Activated T-cell treated with anti-CD3 and anti-CD28 coated beads, Interleukin-2, amount 50 U/mL, for 24 hours (primary cell): ENCODE measurements around the gene RAB26.

ENCODE experiments used
- DNase-seq: peaks from one replicate; pipeline ENCODE4 v3.0.0-alpha.2; 2020
- H3K27ac Mint-ChIP-seq: 2 replicates; pipeline ENCODE4 v1.8.0; 2020; ENCODE audit warnings: mild to moderate bottlenecking, mixed read lengths
- H3K27me3 Mint-ChIP-seq: 2 replicates; pipeline ENCODE4 v1.8.0; 2020; ENCODE audit warnings: mixed read lengths
- H3K36me3 Mint-ChIP-seq: 2 replicates; pipeline ENCODE4 v1.8.0; 2020; ENCODE audit warnings: low read depth, mixed read lengths
- H3K4me1 Mint-ChIP-seq: 2 replicates; pipeline ENCODE4 v1.8.0; 2020; ENCODE audit warnings: low read depth, mixed read lengths
- H3K4me3 Mint-ChIP-seq: 2 replicates; pipeline ENCODE4 v1.8.0; 2020; ENCODE audit warnings: mild to moderate bottlenecking, moderate library complexity, mixed read lengths
- H3K9me3 Mint-ChIP-seq: 2 replicates; pipeline ENCODE4 v1.8.0; 2020; ENCODE audit warnings: mixed read lengths

Gene RAB26

GRCh38 chr16:2172688-2173335 lies 24.4 kb downstream of the RAB26 start:
- Mint-ChIP-seq H3K36me3 (peaks cover 68% of the 10 kb centered on the region), H3K4me1 (no peaks in the 10 kb centered on the region), H3K9me3 (no peaks in the 10 kb centered on the region), H3K27ac (no peak overlapping the region), H3K4me3 (no peak overlapping the region), H3K27me3 (no peaks in the 10 kb centered on the region)
- no peak for DNase-seq

DNA sequence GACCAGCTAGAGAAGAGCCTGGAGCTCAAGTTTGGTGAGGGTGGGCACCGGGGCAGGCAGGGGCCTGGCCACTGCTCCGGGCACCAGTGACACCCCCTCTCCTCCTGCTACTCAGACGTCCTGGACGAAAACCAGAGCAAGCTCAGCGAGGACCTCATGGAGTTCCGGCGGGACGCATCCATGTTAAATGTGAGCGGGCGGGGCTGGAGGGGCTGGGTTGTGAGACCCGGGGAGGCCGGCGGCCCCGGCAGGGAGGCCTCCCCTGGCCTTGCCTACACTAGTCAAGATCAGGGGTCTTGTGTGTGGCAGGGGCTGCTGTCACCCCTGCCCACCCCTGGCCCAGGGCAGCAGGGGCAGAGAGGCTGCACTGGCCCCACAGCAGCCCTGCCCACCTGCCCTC lies 24.9 kb downstream of the RAB26 start:
- no peaks in the 10 kb centered on the region for H3K9me3 Mint-ChIP-seq
- no peaks in the 10 kb centered on the region for H3K4me1 Mint-ChIP-seq
- H3K27me3 Mint-ChIP-seq, result no peaks in the 10 kb centered on the region
- DNase-seq, result no peak
- peaks cover 63% of the 10 kb centered on the region for H3K36me3 Mint-ChIP-seq
- H3K27ac Mint-ChIP-seq, result no peak overlapping the region
- no peak overlapping the region for H3K4me3 Mint-ChIP-seq

- Mint-ChIP-seq H3K9me3 (no peaks in the 10 kb centered on the region), H3K27ac (no peak overlapping the region), H3K4me1 (no peaks in the 10 kb centered on the region), H3K36me3 (peaks cover 59% of the 10 kb centered on the region), H3K27me3 (no peaks in the 10 kb centered on the region), H3K4me3 (no peak overlapping the region)
- no peak for DNase-seq
Measured at GRCh38 chr16:2173916-2174315, 25.5 kb downstream of the RAB26 start.

- Mint-ChIP-seq H3K4me1 (no peaks in the 10 kb centered on the region), H3K4me3 (no peak overlapping the region), H3K9me3 (no peaks in the 10 kb centered on the region), H3K27me3 (no peaks in the 10 kb centered on the region), H3K27ac (no peak overlapping the region), H3K36me3 (peaks cover 53% of the 10 kb centered on the region)
- no peak for DNase-seq
Measured at GRCh38 chr16:2174396-2175131, 26.1 kb downstream of the RAB26 start.

DNA sequence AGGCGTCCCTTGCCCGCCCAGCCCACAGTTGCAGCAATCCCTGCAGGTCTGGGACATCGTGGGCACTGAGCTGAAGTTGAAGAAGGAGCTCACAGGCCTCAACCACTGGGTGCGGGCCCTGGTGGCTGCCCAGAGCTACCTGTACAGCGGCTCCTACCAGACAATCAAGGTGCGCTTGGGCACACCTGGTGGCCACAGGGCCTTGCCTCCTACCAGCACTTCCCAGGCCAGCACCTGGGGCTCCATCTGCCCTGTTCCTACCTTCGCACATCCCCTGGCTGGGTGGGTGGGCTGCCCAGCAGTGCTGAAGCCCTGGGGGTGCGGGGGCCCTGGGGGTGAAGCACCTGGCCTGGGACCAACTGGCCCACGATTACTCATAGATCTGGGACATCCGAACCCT lies 27.0 kb downstream of the RAB26 start:
- DNase-seq, result no peak
- H3K27ac Mint-ChIP-seq, result no peak overlapping the region
- no peak overlapping the region for H3K4me3 Mint-ChIP-seq
- H3K4me1 Mint-ChIP-seq, result no peaks in the 10 kb centered on the region
- H3K9me3 Mint-ChIP-seq, result no peaks in the 10 kb centered on the region
- peaks cover 52% of the 10 kb centered on the region for H3K36me3 Mint-ChIP-seq
- H3K27me3 Mint-ChIP-seq, result no peaks in the 10 kb centered on the region

DNA sequence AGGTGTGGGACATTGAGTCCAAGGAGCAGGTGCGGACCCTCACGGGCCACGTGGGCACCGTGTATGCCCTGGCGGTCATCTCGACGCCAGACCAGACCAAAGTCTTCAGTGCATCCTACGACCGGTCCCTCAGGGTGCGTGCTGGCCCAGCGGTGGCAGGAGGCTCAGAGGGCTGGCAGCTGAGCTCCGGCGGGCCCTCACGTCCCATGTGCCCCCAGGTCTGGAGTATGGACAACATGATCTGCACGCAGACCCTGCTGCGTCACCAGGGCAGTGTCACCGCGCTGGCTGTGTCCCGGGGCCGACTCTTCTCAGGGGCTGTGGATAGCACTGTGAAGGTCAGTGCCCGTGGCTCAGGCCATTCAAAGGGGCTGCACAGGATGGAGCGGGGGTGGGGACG lies 27.6 kb downstream of the RAB26 start:
- Mint-ChIP-seq H3K4me3 (no peak overlapping the region), H3K9me3 (no peaks in the 10 kb centered on the region), H3K27me3 (no peaks in the 10 kb centered on the region), H3K4me1 (no peaks in the 10 kb centered on the region), H3K27ac (no peak overlapping the region), H3K36me3 (peaks cover 50% of the 10 kb centered on the region)
- no peak for DNase-seq

GRCh38 chr16:2177101-2177500 lies 28.7 kb downstream of the RAB26 start:
- Mint-ChIP-seq H3K4me1 (no peaks in the 10 kb centered on the region), H3K9me3 (no peaks in the 10 kb centered on the region), H3K27ac (no peak overlapping the region), H3K27me3 (no peaks in the 10 kb centered on the region), H3K36me3 (peaks cover 44% of the 10 kb centered on the region), H3K4me3 (no peak overlapping the region)
- DNase-seq, result no peak

DNA sequence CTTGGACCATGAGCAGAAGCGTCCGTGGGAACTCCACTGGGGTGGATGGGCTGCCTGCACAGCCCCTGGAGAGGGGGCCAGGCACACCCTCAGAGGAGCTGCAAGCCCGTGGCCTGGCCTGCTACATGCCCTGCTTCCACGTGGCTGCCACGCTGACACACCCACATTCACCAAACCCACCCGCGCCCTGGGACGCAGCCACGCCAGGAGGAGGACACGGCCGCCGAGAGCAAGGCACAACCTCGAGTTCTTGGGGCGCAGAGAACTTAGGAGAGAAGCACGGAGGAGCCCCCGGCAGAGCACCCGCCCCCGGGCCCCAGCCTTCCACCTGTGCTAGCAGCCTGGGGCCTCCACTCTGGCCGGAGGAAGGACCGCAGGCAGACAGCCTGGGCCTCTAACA lies 29.1 kb downstream of the RAB26 start:
- Mint-ChIP-seq H3K27me3 (no peaks in the 10 kb centered on the region), H3K27ac (no peak overlapping the region), H3K4me3 (no peak overlapping the region), H3K36me3 (peaks cover 44% of the 10 kb centered on the region), H3K9me3 (no peaks in the 10 kb centered on the region), H3K4me1 (no peaks in the 10 kb centered on the region)
- no peak for DNase-seq

DNA sequence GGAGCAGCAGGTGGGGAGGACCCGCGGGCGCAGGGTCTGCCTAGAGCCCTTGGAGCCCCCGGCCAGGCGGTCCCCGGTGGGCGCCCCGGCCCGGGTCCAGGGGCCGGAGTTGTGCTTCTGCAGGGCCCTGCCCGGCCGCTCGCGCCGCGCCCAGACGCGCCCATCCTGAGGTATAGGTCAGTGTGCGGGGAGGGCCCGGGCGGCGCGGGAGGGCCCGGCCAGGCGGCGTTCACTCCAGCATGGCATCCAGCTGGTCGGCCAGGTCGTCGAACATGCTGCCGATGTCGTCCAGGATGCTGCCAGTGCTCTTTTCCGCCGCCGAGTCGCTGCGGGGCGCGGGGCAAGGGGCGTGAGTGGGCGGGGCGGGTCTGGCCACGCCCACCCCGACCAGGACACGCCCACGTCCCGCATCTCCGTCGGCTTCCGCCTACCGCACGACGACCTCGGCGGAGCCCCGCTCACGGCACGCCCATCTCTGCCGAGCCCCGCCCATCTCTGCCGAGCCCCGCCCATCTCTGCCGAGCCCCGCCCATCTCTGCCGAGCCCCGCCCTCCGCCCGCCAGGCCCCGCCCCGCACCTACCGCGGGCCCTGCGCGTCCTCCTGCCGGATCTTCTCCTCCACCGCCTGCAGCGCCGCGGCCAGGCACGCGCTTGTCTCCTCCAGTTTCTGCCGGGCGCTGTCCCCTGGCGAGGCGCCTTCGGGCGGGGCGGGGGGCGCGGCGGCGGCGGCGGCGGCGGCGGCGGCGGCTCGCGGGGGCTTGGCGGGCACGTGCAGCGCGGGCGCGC lies 30.1 kb downstream of the RAB26 start:
- Mint-ChIP-seq H3K27me3 (no peaks in the 10 kb centered on the region), H3K9me3 (no peaks in the 10 kb centered on the region), H3K27ac (no peak overlapping the region), H3K4me3 (no peak overlapping the region), H3K4me1 (no peaks in the 10 kb centered on the region), H3K36me3 (peaks cover 37% of the 10 kb centered on the region)
- DNase-seq, result peak; percentile 72

GRCh38 chr16:2179107-2179501 lies 30.7 kb downstream of the RAB26 start:
- H3K4me3 Mint-ChIP-seq, result no peak overlapping the region
- DNase-seq, result no peak
- H3K27me3 Mint-ChIP-seq, result no peaks in the 10 kb centered on the region
- H3K27ac Mint-ChIP-seq, result no peak overlapping the region
- H3K36me3 Mint-ChIP-seq, result peaks cover 33% of the 10 kb centered on the region
- no peaks in the 10 kb centered on the region for H3K4me1 Mint-ChIP-seq
- no peaks in the 10 kb centered on the region for H3K9me3 Mint-ChIP-seq

DNA sequence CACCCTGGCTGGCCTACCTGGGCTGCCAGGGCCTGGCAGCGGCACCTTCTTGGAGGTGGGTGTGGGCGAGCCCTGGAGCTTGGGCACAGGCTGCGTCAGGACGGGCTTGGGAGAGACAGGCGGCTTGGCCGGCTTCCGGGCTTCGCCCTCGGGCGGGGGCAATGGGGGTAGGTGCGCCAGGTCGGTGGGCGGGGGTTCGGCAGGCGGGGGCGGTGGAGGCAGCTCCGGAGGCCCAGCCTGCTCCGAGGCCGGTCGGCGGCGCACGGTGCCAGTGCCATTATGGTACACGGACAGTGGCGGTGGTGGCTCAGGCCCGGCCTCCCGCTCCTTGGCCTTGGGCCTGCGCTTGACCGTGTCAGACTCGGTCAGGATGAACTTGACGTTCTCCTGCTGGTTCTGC lies 31.2 kb downstream of the RAB26 start:
- Mint-ChIP-seq H3K4me1 (no peaks in the 10 kb centered on the region), H3K9me3 (no peaks in the 10 kb centered on the region), H3K27ac (no peak overlapping the region), H3K36me3 (peaks cover 29% of the 10 kb centered on the region), H3K4me3 (no peak overlapping the region), H3K27me3 (no peaks in the 10 kb centered on the region)
- DNase-seq, result no peak

- no peak overlapping the region for H3K4me3 Mint-ChIP-seq
- no peaks in the 10 kb centered on the region for H3K27me3 Mint-ChIP-seq
- H3K9me3 Mint-ChIP-seq, result no peaks in the 10 kb centered on the region
- DNase-seq, result no peak
- no peak overlapping the region for H3K27ac Mint-ChIP-seq
- H3K36me3 Mint-ChIP-seq, result peaks cover 20% of the 10 kb centered on the region
- H3K4me1 Mint-ChIP-seq, result no peaks in the 10 kb centered on the region
Measured at GRCh38 chr16:2180461-2180860, 32.0 kb downstream of the RAB26 start.

GRCh38 chr16:2180962-2181923 lies 32.8 kb downstream of the RAB26 start:
- no peaks in the 10 kb centered on the region for H3K4me1 Mint-ChIP-seq
- H3K27me3 Mint-ChIP-seq, result no peaks in the 10 kb centered on the region
- H3K4me3 Mint-ChIP-seq, result no peak overlapping the region
- peak overlapping the region; percentile 44 for H3K27ac Mint-ChIP-seq
- no peak for DNase-seq
- H3K36me3 Mint-ChIP-seq, result peaks cover 12% of the 10 kb centered on the region
- no peaks in the 10 kb centered on the region for H3K9me3 Mint-ChIP-seq

GRCh38 chr16:2181952-2182351 lies 33.5 kb downstream of the RAB26 start:
- no peaks in the 10 kb centered on the region for H3K9me3 Mint-ChIP-seq
- H3K36me3 Mint-ChIP-seq, result peaks cover 7% of the 10 kb centered on the region
- no peak overlapping the region for H3K4me3 Mint-ChIP-seq
- H3K4me1 Mint-ChIP-seq, result no peaks in the 10 kb centered on the region
- H3K27me3 Mint-ChIP-seq, result no peaks in the 10 kb centered on the region
- DNase-seq, result no peak
- peak overlapping the region; percentile 44 for H3K27ac Mint-ChIP-seq
